ENCODE measurements around the gene ELP4.

GRCh38 chr11:31747581-31747980 is 238.0 kb downstream of the ELP4 start:
- no peak for TF ChIP-seq POLR2AphosphoS5 (IDR thresholded peaks at IDR 0.05; ENCODE audit: low read depth, low read length)
- no peak for TF ChIP-seq CTCF (IDR thresholded peaks at IDR 0.05)
- TF ChIP-seq REST (IDR thresholded peaks at IDR 0.05; ENCODE audit: insufficient read depth in 1 of 2, low read depth in 2 of 2, low read length in 1 of 2), result no peak
- no peak for TF ChIP-seq TCF7L2 (IDR thresholded peaks at IDR 0.05; ENCODE audit: low read depth, low read length)
- TF ChIP-seq SIN3A (IDR thresholded peaks at IDR 0.05; ENCODE audit: borderline replicate concordance, insufficient read depth, low read depth, low read length), result no peak
